ENCODE results near the gene KIF26B. TPM values are rescaled to one million over a fixed set of nuclear protein-coding genes. Genes with fewer than 3 reads are reported as not detected.

Gene KIF26B
- total and polyA plus RNA-seq, 10 of the 15 experiments (the other 5 are each of a cell fraction or from before 2014, with no cell fraction given): 0.35 to 11.6 (median 2.2) TPM

- H3K4me2 ChIP-seq (ENCODE audit: control insufficient read depth, insufficient read depth): no peak overlapping the region
- BruUV-seq (replicated peaks): no TSS peak
- in situ Hi-C loops (cut with MboI): no loop called here
- H3K9ac ChIP-seq (ENCODE audit: control insufficient read depth, insufficient read depth, low read length): no peak overlapping the region
- ChIA-PET POLR2A (no interaction called here), CTCF (no interaction called here), RAD21 (ENCODE audit: unreplicated experiment) (no interaction called here), SMC1A (ENCODE audit: uncharacterized antibody, unreplicated experiment) (no interaction called here)
- WGBS (ENCODE audit: insufficient coverage, insufficient replicate concordance, low lambda C conversion rate, missing lambda C conversion rate): 55% methylated on average over 15 of the region's 15 CpGs
- FAIRE-seq (no peak), ATAC-seq (no peak), DNase-seq (ENCODE audit: low read depth, low spot score) (no peak)
- intact Hi-C loops (cut with micrococcal nuclease; ENCODE audit: unreplicated experiment): no loop called here
- no peak overlapping the region for H3K4me3 ChIP-seq
- no peaks in the 10 kb centered on the region for H3K79me2 ChIP-seq (ENCODE audit: control insufficient read depth, insufficient read depth, low read length)
- no peaks in the 10 kb centered on the region for H3K4me1 ChIP-seq (ENCODE audit: control insufficient read depth, insufficient read depth, low read length)
- H3K27ac ChIP-seq (ENCODE audit: control insufficient read depth, insufficient read depth): no peak overlapping the region
- H2AFZ ChIP-seq (ENCODE audit: control insufficient read depth, low read depth, low read length): no peak overlapping the region
- no peaks in the 10 kb centered on the region for H3K36me3 ChIP-seq (ENCODE audit: control insufficient read depth in 2 of 2, insufficient read depth in 2 of 2, low read length in 1 of 2)
- H3K9me3 ChIP-seq (replicated peaks; ENCODE audit: control insufficient read depth, insufficient read depth, low read length): no peaks in the 10 kb centered on the region
- no peak for TF ChIP-seq ZBTB4 (CRISPR knock-in tag; IDR thresholded peaks at IDR 0.05)
- no peak for TF ChIP-seq BMI1 (IDR thresholded peaks at IDR 0.05; ENCODE audit: borderline replicate concordance)
- TF ChIP-seq MTA3 (IDR thresholded peaks at IDR 0.05; ENCODE audit: borderline replicate concordance, low read length): no peak
- no peak for TF ChIP-seq RBBP5 (conservative IDR thresholded peaks at IDR 0.05)
- no peak for TF ChIP-seq RAD21 (IDR thresholded peaks at IDR 0.05; ENCODE audit: insufficient read depth, low read depth, low read length)
- TF ChIP-seq SMAD1 (IDR thresholded peaks at IDR 0.05; ENCODE audit: low read depth, partially characterized antibody): no peak
- TF ChIP-seq SUZ12 (IDR thresholded peaks at IDR 0.05; ENCODE audit: unreplicated experiment): no peak
- no peak for TF ChIP-seq MLLT1 (IDR thresholded peaks at IDR 0.05)
- no peak for TF ChIP-seq CBFB (IDR thresholded peaks at IDR 0.05; ENCODE audit: low read depth)
- TF ChIP-seq TCF3 (IDR thresholded peaks at IDR 0.05; ENCODE audit: borderline replicate concordance, insufficient read depth, low read depth, low read length): no peak
- no peak for TF ChIP-seq ZNF274 (IDR thresholded peaks at IDR 0.05; ENCODE audit: insufficient read depth, insufficient read length)
- TF ChIP-seq BCLAF1 (IDR thresholded peaks at IDR 0.05): no peak
- TF ChIP-seq SIX5 (IDR thresholded peaks at IDR 0.05; ENCODE audit: low read depth, low read length, severe bottlenecking): no peak
- no peak for TF ChIP-seq YBX1 (IDR thresholded peaks at IDR 0.05)
- no peaks in the 10 kb centered on the region for H4K20me1 ChIP-seq (ENCODE audit: control insufficient read depth, insufficient read depth)
- peaks cover 0 to 1% of the 10 kb centered on the region in 2 experiments; a peak in 2 of 4 replicates for H3K27me3 ChIP-seq (replicated peaks in 1 of 2; ENCODE audit: control insufficient read depth in 2 of 2, insufficient read depth in 2 of 2, low read length in 1 of 2)
Measured at GRCh38 chr1:245213066-245213831, 58.5 kb downstream of the KIF26B start.
